Thoracic aorta (tissue), 2 donors: ENCODE measurements around the gene ADAMTSL4. TPM values are rescaled to one million over a fixed set of nuclear protein-coding genes. Genes with fewer than 3 reads are reported as not detected.
A peak's percentile ranks its signal among the peaks of the same experiment; 100 is the strongest.

Source experiments
- ATAC-seq: fragments of 150-250 bp; one replicate; pipeline ENCODE4 v1.8.0; 2017; ENCODE audit warnings: low read depth; ENCODE audit not compliant: insufficient number of reproducible peaks, low FRiP score
- DNase-seq: peaks from one replicate; pipeline ENCODE4 v3.0.0-alpha.2; 2020; ENCODE audit warnings: low spot score
- H3K27ac ChIP-seq, 2 donors: fragments of 200-600 bp; sonication (generic); 1 replicate in 1 of 2; 2 replicates in 1 of 2; pipeline ENCODE4 v1.5.1; 2016; ENCODE audit warnings: mild to moderate bottlenecking in 2 of 2, moderate library complexity in 2 of 2
- H3K27me3 ChIP-seq: fragments of 200-600 bp; sonication (generic); replicated peaks from 2 replicates; pipeline ENCODE4 v1.6.0; 2016; ENCODE audit warnings: mild to moderate bottlenecking; ENCODE audit not compliant: insufficient read depth
- H3K36me3 ChIP-seq: fragments of 200-600 bp; sonication (generic); one replicate; pipeline ENCODE4 v1.5.1; 2016
- H3K4me1 ChIP-seq, 2 donors: fragments of 200-600 bp; sonication (generic); 1 replicate in 1 of 2; 2 replicates in 1 of 2; pipeline versions ENCODE4 v1.5.1 to v1.6.0; 2016; ENCODE audit warnings: low read depth in 2 of 2, mild to moderate bottlenecking in 1 of 2; ENCODE audit not compliant: control insufficient read depth in 1 of 2
- H3K4me3 ChIP-seq: fragments of 200-600 bp; sonication (generic); 2 replicates; pipeline ENCODE4 v1.5.1; 2016; ENCODE audit warnings: mild to moderate bottlenecking
- H3K9me3 ChIP-seq: fragments of 200-600 bp; sonication (generic); 2 replicates; pipeline ENCODE4 v1.5.1; 2016
- CTCF ChIP-seq: fragments of 200-600 bp; sonication (generic); IDR thresholded peaks from one replicate; pipeline ENCODE4 v1.5.1; 2019; ENCODE audit warnings: antibody characterized with exemption
- total RNA-seq, 2 donors: library from RNA; depleted of rRNA; stranded (reverse); fragments of >200 nt; gene quantifications; one replicate each; pipeline versions ENCODE4 v1.1.0 to v1.2.3, GENCODE V29; 2016

The ADAMTSL4 gene
- total RNA-seq, 2 donors from 2014 or later = 28.4 to 45.1 TPM

- Histone ChIP-seq H3K4me3 (peak overlapping the region; percentile 94), H3K27me3 (no peaks in the 10 kb centered on the region), H3K27ac (peak overlapping the region; percentile 2 to 64), H3K9me3 (no peaks in the 10 kb centered on the region), H3K36me3 (no peaks in the 10 kb centered on the region), H3K4me1 (peaks cover 4 to 15% of the 10 kb centered on the region in 2 donors)
- no peak for TF ChIP-seq CTCF
- DNase-seq (no peak), ATAC-seq (no peak)
Observed at GRCh38 chr1:150514913-150515327, 34.3 kb upstream of the ADAMTSL4 start.

GRCh38 chr1:150515328-150516049, 33.7 kb upstream of the ADAMTSL4 start, which contains the start of gene FALEC:
TSS of gene FALEC (plus strand) at chr1:150515752.
- ATAC-seq (peak; percentile 92), DNase-seq (peak; percentile 74)
- no peak for TF ChIP-seq CTCF
- H3K27me3 ChIP-seq = no peaks in the 10 kb centered on the region
- H3K4me1 ChIP-seq = peaks cover 4 to 15% of the 10 kb centered on the region in 2 donors
- H3K4me3 ChIP-seq = peak within 1 kb of the TSS; percentile 94
- H3K9me3 ChIP-seq = no peaks in the 10 kb centered on the region
- H3K27ac ChIP-seq = peak within 1 kb of the TSS; percentile 51 to 64
- no peaks in the 10 kb centered on the region for H3K36me3 ChIP-seq

- H3K9me3 ChIP-seq = no peaks in the 10 kb centered on the region
- TF ChIP-seq CTCF = peak; percentile 21
- H3K4me3 ChIP-seq = peak overlapping the region; percentile 94
- peak overlapping the region; percentile 51 to 64 for H3K27ac ChIP-seq
- H3K36me3 ChIP-seq = no peaks in the 10 kb centered on the region
- H3K27me3 ChIP-seq = no peaks in the 10 kb centered on the region
- ATAC-seq (no peak), DNase-seq (no peak)
- H3K4me1 ChIP-seq = peaks cover 4 to 15% of the 10 kb centered on the region in 2 donors
Observed at GRCh38 chr1:150516050-150516591, 33.1 kb upstream of the ADAMTSL4 start.

- Histone ChIP-seq H3K36me3 (no peaks in the 10 kb centered on the region), H3K27ac (peak overlapping the region; percentile 51 to 64), H3K27me3 (no peaks in the 10 kb centered on the region), H3K4me1 (peaks cover 4 to 15% of the 10 kb centered on the region in 2 donors), H3K4me3 (peak overlapping the region; percentile 94), H3K9me3 (no peaks in the 10 kb centered on the region)
- ATAC-seq (no peak), DNase-seq (no peak)
- TF ChIP-seq CTCF = no peak
Observed at GRCh38 chr1:150516616-150517015, 32.6 kb upstream of the ADAMTSL4 start.

GRCh38 chr1:150521196-150521968, 27.8 kb upstream of the ADAMTSL4 start:
- TF ChIP-seq CTCF = no peak

More at GRCh38 chr1:150521196-150521968, 27.8 kb upstream of the ADAMTSL4 start:
- Histone ChIP-seq H3K4me3 (no peak overlapping the region), H3K9me3 (no peaks in the 10 kb centered on the region), H3K27me3 (no peaks in the 10 kb centered on the region), H3K36me3 (no peaks in the 10 kb centered on the region), H3K4me1 (peaks cover 0 to 2% of the 10 kb centered on the region in 2 donors), H3K27ac (no peak overlapping the region)
- ATAC-seq (no peak), DNase-seq (no peak)
